Measurements from ENCODE around the gene CCDC85C.
A peak's percentile ranks its signal among the peaks of the same experiment; 100 is the strongest.
"Not testable (repeated sequence)": the region's sequence is repeated elsewhere in the genome, so short reads cannot be mapped to it uniquely, and the experiment has no call there.

CCDC85C gene

GRCh38 chr14:99603471-99604277 is at the start of gene CCDC85C:
TSS of gene CCDC85C (minus strand) at chr14:99604207. CDS start at chr14:99603959, 248 bp downstream.
- peak; percentile 43 for DNase-seq

- no peak for DNase-seq
Measured at GRCh38 chr14:99651953-99652746, 48.1 kb upstream of the CCDC85C start.

- DNase-seq = no peak
Measured at GRCh38 chr14:99650189-99650588, 46.2 kb upstream of the CCDC85C start.

GRCh38 chr14:99649643-99650042 is 45.6 kb upstream of the CCDC85C start:
- no peak for DNase-seq

GRCh38 chr14:99649219-99649618 is 45.2 kb upstream of the CCDC85C start:
- DNase-seq = no peak

- no peak for DNase-seq
Measured at GRCh38 chr14:99648027-99648784, 44.2 kb upstream of the CCDC85C start.

- DNase-seq = no peak
Measured at GRCh38 chr14:99647411-99647810, 43.4 kb upstream of the CCDC85C start.

GRCh38 chr14:99645545-99646505 is 41.8 kb upstream of the CCDC85C start:
- no peak for DNase-seq

- no peak for DNase-seq
Measured at GRCh38 chr14:99644723-99645544, 40.9 kb upstream of the CCDC85C start, which contains the start of gene HHIPL1. TSS of gene HHIPL1 (plus strand) at chr14:99645129. CDS start at chr14:99645208, 79 bp downstream.

- no peak for DNase-seq
Measured at GRCh38 chr14:99644035-99644587, 40.1 kb upstream of the CCDC85C start.

- DNase-seq = no peak
Measured at GRCh38 chr14:99643343-99643742, 39.3 kb upstream of the CCDC85C start.

GRCh38 chr14:99642771-99643170 is 38.8 kb upstream of the CCDC85C start:
- DNase-seq = not testable (repeated sequence)

- DNase-seq = no peak
Measured at GRCh38 chr14:99637624-99638023, 33.6 kb upstream of the CCDC85C start.

GRCh38 chr14:99636487-99636886 is 32.5 kb upstream of the CCDC85C start:
- DNase-seq = no peak

- no peak for DNase-seq
Measured at GRCh38 chr14:99635116-99635515, 31.1 kb upstream of the CCDC85C start.

GRCh38 chr14:99634443-99634842 is 30.4 kb upstream of the CCDC85C start:
- no peak for DNase-seq

- DNase-seq = no peak
Measured at GRCh38 chr14:99633918-99634317, 29.9 kb upstream of the CCDC85C start.

- DNase-seq = no peak
Measured at GRCh38 chr14:99633141-99633540, 29.1 kb upstream of the CCDC85C start.

- no peak for DNase-seq
Measured at GRCh38 chr14:99632410-99633035, 28.5 kb upstream of the CCDC85C start.

GRCh38 chr14:99630202-99630601 is 26.2 kb upstream of the CCDC85C start:
- DNase-seq = no peak

All from activated gamma-delta T cell treated with Interleukin-2 at 50 U/mL for 16 hours (primary cell).